Measurements from ENCODE around the gene CDH9. TPM values are rescaled to one million over a fixed set of nuclear protein-coding genes. Genes with fewer than 3 reads are reported as not detected.

CDH9 gene
- total RNA-seq, 1 experiment from 2014 or later = not detected

DNA sequence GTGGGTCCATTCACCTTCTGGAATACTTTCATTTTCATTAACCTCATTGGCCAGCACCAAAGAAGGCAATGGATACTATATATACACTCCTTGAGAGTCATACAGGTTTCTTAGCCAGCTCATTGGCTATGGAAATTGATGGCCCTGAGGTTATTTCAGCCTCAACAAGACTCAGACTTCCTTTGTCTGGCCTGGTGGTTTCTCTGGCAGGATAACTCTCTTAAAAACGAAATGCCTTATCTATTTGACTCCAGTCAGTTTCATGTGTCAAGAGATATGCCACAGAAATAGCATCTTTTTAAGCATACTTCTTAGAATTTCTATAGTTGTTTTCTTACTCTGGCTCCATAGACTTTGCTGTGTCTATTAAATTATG lies 28.9 kb downstream of the CDH9 start:
- no TSS peak for BruUV-seq (replicated peaks)
- Mint-ChIP-seq H3K4me1 (ENCODE audit: insufficient read depth, unreplicated experiment) (no peaks in the 10 kb centered on the region), H3K9me3 (ENCODE audit: unreplicated experiment) (peaks cover 2% of the 10 kb centered on the region), H3K27ac (ENCODE audit: low read depth, unreplicated experiment) (no peak overlapping the region), H3K4me3 (ENCODE audit: unreplicated experiment) (no peak overlapping the region), H3K27me3 (ENCODE audit: insufficient read depth, unreplicated experiment) (no peaks in the 10 kb centered on the region), H3K36me3 (ENCODE audit: insufficient read depth, unreplicated experiment) (no peaks in the 10 kb centered on the region)
- POLR2A ChIA-PET = no interaction called here
- DNase-seq (ENCODE audit: unreplicated experiment) = no peak
- intact Hi-C loops (cut with micrococcal nuclease) = no loop called here
- CTCF ChIA-PET = interaction anchor here (0.7 kb wide), 1 partner anchor 40 kb away, joined by 3 read pairs; no protein-coding TSS in a partner anchor
- TF ChIP-seq, protein P1, sequence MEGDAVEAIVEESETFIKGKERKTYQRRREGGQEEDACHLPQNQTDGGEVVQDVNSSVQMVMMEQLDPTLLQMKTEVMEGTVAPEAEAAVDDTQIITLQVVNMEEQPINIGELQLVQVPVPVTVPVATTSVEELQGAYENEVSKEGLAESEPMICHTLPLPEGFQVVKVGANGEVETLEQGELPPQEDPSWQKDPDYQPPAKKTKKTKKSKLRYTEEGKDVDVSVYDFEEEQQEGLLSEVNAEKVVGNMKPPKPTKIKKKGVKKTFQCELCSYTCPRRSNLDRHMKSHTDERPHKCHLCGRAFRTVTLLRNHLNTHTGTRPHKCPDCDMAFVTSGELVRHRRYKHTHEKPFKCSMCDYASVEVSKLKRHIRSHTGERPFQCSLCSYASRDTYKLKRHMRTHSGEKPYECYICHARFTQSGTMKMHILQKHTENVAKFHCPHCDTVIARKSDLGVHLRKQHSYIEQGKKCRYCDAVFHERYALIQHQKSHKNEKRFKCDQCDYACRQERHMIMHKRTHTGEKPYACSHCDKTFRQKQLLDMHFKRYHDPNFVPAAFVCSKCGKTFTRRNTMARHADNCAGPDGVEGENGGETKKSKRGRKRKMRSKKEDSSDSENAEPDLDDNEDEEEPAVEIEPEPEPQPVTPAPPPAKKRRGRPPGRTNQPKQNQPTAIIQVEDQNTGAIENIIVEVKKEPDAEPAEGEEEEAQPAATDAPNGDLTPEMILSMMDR (IDR thresholded peaks at IDR 0.05; ENCODE audit: unreplicated experiment) = no peak

DNA sequence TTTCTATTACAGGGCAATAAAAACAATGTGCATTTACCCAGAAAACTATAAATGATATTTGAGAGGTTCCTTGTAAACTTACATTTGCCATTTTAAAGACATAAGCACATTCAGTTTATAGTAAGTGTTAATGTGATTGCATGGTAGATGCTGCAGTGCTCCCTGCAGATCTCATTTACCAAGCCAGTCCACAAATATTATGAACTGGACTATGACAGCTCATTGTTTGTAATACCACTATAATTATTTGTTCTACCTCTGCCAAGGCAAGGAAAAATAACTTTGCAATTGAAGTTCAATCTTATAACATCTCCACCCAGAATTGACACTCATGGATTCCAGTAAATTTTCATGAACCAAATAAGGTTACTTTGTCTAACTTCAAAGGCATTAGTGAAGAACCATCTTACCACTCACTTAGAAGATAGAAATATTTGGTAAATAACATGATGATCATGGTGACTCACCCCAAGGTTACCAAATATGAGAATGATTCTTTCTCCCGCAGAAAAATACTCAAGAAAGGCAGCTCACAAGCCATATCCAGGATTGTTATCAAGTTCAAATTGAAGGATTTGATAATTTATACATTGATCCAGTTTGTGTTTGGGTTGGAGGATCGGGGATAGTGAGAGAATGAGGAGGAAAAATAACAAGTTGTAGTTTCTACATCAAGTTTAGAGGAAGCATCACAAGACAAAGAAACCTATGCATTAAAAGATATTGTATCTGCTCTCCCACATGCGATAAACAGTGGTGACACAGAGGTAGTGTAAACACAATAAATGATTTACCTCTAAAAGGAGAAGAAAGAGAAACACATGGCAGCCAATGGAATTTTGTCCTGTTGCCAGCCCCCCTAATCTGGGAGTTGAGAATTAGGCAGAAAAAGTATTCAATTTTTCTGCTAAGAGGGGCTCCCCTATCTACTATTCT lies 29.5 kb downstream of the CDH9 start:
- DNase-seq (ENCODE audit: unreplicated experiment) = no peak
- H3K27me3 Mint-ChIP-seq (ENCODE audit: insufficient read depth, unreplicated experiment) = no peaks in the 10 kb centered on the region
- TF ChIP-seq, protein P1 (IDR thresholded peaks at IDR 0.05; ENCODE audit: unreplicated experiment) = no peak
- intact Hi-C loops (cut with micrococcal nuclease) = no loop called here
- H3K4me1 Mint-ChIP-seq (ENCODE audit: insufficient read depth, unreplicated experiment) = no peaks in the 10 kb centered on the region
- H3K36me3 Mint-ChIP-seq (ENCODE audit: insufficient read depth, unreplicated experiment) = no peaks in the 10 kb centered on the region
- peaks cover 7% of the 10 kb centered on the region for H3K9me3 Mint-ChIP-seq (ENCODE audit: unreplicated experiment)
- H3K4me3 Mint-ChIP-seq (ENCODE audit: unreplicated experiment) = no peak overlapping the region
- BruUV-seq (replicated peaks) = no TSS peak
- CTCF ChIA-PET = interaction anchor here (0.7 kb wide), 1 partner anchor 39 kb away, joined by 3 read pairs; no protein-coding TSS in a partner anchor
- POLR2A ChIA-PET = no interaction called here
- H3K27ac Mint-ChIP-seq (ENCODE audit: low read depth, unreplicated experiment) = no peak overlapping the region

DNA sequence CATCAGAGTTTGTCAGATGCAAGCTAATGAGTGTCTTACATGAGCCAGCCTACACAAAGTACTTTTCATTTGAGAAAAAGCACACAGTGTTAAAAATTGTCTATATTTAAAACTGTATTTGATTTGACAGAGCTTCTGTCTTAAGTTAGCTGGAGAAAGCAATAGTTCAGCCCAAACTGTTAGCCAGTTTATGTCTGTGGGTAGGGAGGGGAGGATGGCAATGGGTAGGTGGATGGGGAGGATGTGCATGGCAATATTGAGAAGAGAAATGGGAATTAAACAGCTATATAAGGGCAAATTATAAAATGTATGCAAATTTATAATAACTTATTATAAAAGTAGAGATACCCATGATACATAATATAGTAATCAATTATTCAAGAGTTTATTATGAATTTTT lies 31.3 kb downstream of the CDH9 start:
- Mint-ChIP-seq H3K36me3 (ENCODE audit: insufficient read depth, unreplicated experiment) (no peaks in the 10 kb centered on the region), H3K27ac (ENCODE audit: low read depth, unreplicated experiment) (no peak overlapping the region), H3K4me1 (ENCODE audit: insufficient read depth, unreplicated experiment) (no peaks in the 10 kb centered on the region), H3K9me3 (ENCODE audit: unreplicated experiment) (peaks cover 7% of the 10 kb centered on the region), H3K27me3 (ENCODE audit: insufficient read depth, unreplicated experiment) (no peaks in the 10 kb centered on the region), H3K4me3 (ENCODE audit: unreplicated experiment) (no peak overlapping the region)
- ChIA-PET POLR2A (no interaction called here), CTCF (no interaction called here)
- DNase-seq (ENCODE audit: unreplicated experiment) = no peak
- BruUV-seq (replicated peaks) = no TSS peak
- intact Hi-C loops (cut with micrococcal nuclease) = no loop called here
- TF ChIP-seq, protein P1 (IDR thresholded peaks at IDR 0.05; ENCODE audit: unreplicated experiment) = no peak

DNA sequence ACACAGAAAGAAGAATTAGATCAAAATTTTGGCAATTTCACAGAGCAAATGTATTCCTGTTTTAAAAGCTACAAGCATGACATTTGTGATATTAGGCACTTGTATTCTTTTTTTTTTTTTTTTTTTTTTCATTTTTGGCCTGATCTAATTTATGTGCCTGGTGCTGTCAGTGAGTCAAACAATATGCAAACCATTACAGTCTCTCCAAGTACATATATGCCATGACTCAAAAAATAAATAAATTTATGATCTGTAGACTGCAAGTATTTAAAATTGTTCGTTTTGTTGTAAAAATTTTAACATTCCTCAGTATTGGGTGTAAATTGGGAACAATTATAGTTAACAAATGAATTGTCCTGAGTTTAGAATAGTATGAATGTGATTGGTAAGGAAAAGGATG lies 51.4 kb downstream of the CDH9 start:
- H3K27ac Mint-ChIP-seq (ENCODE audit: low read depth, unreplicated experiment) = no peak overlapping the region
- ChIA-PET CTCF (interaction anchor here (0.7 to 1.2 kb wide), 2 partner anchors 10 to 27 kb away, joined by 3 to 5 read pairs; no protein-coding TSS in a partner anchor), POLR2A (interaction anchor here (1.1 kb wide), 1 partner anchor 9 kb away, joined by 3 read pairs; no protein-coding TSS in a partner anchor)
- no TSS peak for BruUV-seq (replicated peaks)
- intact Hi-C loops (cut with micrococcal nuclease) = no loop called here
- TF ChIP-seq, protein P1 (IDR thresholded peaks at IDR 0.05; ENCODE audit: unreplicated experiment) = no peak
- no peak for DNase-seq (ENCODE audit: unreplicated experiment)
- H3K9me3 Mint-ChIP-seq (ENCODE audit: unreplicated experiment) = no peaks in the 10 kb centered on the region
- H3K4me1 Mint-ChIP-seq (ENCODE audit: insufficient read depth, unreplicated experiment) = no peaks in the 10 kb centered on the region
- no peaks in the 10 kb centered on the region for H3K36me3 Mint-ChIP-seq (ENCODE audit: insufficient read depth, unreplicated experiment)
- no peak overlapping the region for H3K4me3 Mint-ChIP-seq (ENCODE audit: unreplicated experiment)
- H3K27me3 Mint-ChIP-seq (ENCODE audit: insufficient read depth, unreplicated experiment) = no peaks in the 10 kb centered on the region
